Measurements from ENCODE around the gene TMEM129. TPM values are rescaled to one million over a fixed set of nuclear protein-coding genes. Genes with fewer than 3 reads are reported as not detected.

Gene TMEM129
- total and polyA plus RNA-seq, 2 experiments from 2014 or later: 137 to 174 TPM

DNA sequence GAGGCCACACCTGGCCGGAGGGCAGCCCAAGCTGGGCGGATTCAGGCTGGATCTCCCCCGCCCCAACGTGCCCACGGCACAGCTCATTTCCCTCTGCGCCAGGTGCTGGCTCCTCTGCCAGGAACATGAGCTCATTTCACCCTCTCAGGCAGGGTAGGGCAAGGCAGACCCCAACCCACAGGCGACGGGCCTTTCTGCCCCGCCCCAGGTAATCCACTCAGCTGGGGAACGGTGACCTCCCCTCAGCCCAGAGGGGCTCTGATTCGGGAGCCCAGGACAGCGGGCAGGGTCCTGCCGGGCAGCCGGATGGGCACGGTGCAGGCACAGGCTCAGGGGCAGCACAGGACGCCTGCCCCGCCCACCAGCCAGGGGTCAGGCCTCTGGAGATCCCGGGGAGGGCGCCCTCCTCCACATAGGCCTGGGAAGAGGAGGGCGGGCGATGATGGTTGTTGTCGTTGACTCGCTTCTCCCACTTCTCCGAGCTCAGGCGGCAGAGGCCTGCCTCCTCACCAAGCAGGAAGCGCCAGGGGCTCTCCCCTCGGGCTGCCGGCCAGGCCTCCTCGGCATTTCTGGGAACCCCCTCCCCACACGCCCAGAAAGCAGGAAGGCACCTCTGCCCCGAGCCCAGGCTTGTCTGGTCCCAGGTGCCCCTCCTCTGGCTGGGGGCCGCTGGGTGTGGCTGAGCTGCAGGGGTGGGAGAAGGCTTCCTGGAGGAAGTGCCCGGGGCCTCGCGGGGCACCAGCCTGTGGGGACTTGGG, 31.3 kb upstream of the TMEM129 start:
- Histone ChIP-seq H3K4me3 (no peak overlapping the region), H3K27ac (no peak overlapping the region), H3K4me1 (ENCODE audit: low read depth) (peaks cover 11% of the 10 kb centered on the region), H3K27me3 (no peaks in the 10 kb centered on the region), H3K36me3 (no peaks in the 10 kb centered on the region), H3K9me3 (ENCODE audit: low read depth) (no peaks in the 10 kb centered on the region)
- TF ChIP-seq, protein P1, sequence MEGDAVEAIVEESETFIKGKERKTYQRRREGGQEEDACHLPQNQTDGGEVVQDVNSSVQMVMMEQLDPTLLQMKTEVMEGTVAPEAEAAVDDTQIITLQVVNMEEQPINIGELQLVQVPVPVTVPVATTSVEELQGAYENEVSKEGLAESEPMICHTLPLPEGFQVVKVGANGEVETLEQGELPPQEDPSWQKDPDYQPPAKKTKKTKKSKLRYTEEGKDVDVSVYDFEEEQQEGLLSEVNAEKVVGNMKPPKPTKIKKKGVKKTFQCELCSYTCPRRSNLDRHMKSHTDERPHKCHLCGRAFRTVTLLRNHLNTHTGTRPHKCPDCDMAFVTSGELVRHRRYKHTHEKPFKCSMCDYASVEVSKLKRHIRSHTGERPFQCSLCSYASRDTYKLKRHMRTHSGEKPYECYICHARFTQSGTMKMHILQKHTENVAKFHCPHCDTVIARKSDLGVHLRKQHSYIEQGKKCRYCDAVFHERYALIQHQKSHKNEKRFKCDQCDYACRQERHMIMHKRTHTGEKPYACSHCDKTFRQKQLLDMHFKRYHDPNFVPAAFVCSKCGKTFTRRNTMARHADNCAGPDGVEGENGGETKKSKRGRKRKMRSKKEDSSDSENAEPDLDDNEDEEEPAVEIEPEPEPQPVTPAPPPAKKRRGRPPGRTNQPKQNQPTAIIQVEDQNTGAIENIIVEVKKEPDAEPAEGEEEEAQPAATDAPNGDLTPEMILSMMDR (IDR thresholded peaks at IDR 0.05; ENCODE audit: low read depth, low read length): no peak
- DNase-seq (ENCODE audit: low read depth in 1 of 2, low spot score in 1 of 2): peak; percentile 32 to 44

- DNase-seq (ENCODE audit: low read depth in 1 of 2, low spot score in 1 of 2): no peak
- no peaks in the 10 kb centered on the region for H3K27me3 ChIP-seq
- H3K4me3 ChIP-seq: no peak overlapping the region
- TF ChIP-seq, protein P1 (IDR thresholded peaks at IDR 0.05; ENCODE audit: low read depth, low read length): no peak
- peaks cover 11% of the 10 kb centered on the region for H3K4me1 ChIP-seq (ENCODE audit: low read depth)
- no peaks in the 10 kb centered on the region for H3K9me3 ChIP-seq (ENCODE audit: low read depth)
- H3K36me3 ChIP-seq: no peaks in the 10 kb centered on the region
- H3K27ac ChIP-seq: no peak overlapping the region
Measured at GRCh38 chr4:1751919-1752283, 30.8 kb upstream of the TMEM129 start.

DNA sequence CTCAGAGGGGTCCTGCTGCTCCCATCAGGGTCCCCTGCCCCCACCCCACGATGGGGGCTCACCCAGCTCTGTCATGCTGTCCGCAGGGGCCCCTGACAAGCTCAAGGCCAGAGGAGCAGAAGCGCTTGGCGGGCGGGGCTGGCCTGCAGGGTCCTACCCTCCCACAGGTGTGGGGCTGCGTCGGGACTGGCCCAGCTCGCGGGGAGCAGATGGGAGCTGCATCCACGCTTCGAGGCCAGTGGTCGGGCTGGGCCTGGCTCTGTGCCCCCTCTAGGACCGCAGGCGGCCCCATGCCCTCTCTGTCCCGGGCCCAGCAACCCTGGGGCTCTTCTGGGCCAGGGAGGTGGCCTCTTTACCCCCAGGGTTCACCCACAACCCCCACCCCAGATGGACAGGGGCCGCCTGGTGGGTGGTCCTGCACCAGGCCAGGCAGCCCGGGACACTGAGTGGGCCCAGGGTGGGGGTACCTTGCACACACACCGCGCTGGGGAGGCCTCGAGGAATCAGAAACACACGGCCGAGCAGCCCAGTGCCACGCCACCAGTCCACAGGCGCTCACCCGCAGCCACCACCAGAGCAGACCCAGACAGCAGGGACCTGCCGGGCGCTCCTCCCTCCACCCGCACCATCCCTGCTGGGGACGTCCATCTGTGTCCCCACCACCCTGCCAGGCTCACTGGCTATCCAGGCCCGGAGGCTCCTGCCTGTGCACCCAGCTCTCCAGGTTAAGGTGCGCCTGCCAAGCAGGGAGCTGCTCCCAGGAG, 30.2 kb upstream of the TMEM129 start:
- TF ChIP-seq, protein P1 (IDR thresholded peaks at IDR 0.05; ENCODE audit: low read depth, low read length): no peak
- Histone ChIP-seq H3K4me1 (ENCODE audit: low read depth) (peaks cover 11% of the 10 kb centered on the region), H3K27me3 (no peaks in the 10 kb centered on the region), H3K36me3 (no peaks in the 10 kb centered on the region), H3K4me3 (no peak overlapping the region), H3K9me3 (ENCODE audit: low read depth) (no peaks in the 10 kb centered on the region), H3K27ac (no peak overlapping the region)
- DNase-seq (ENCODE audit: low read depth in 1 of 2, low spot score in 1 of 2): no peak

DNA sequence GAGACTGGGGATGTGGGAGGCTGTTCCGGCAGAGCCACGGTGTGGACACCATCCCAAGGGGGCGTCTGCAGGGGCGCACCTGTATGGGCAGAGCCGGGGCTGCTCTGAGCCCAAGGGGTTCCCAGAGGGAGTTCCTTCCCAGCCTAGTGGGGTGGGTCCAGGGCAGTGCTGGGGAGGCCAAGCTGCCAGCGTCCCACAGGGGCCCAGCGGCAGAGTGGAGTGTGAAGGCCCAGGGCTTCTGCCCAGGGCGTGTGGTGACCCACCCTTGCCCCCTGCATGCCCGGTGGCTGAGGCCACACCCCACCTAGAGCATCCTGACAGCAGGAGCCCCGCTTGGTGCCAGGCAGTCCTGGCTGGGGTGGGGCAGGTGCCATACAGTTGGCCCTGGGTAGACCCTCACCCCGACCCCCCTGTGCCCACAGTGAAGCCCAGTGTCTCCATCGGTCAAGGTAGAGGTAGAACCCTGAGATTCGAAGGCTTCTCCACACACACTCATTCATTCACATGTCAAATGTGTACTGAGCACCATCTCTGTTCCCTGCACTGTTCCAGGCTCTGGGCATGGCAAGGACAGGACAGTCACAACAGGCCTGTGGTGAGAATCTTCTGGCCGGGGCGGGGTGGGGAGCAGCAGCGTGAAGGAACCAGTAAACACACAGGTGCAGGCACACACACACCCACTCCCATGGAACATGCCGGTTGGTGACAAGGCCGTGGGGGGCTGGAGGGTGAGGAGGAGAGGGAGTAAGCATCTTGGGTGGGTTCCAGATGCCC, 29.4 kb upstream of the TMEM129 start:
- Histone ChIP-seq H3K27me3 (no peaks in the 10 kb centered on the region), H3K4me1 (ENCODE audit: low read depth) (peaks cover 11% of the 10 kb centered on the region), H3K36me3 (no peaks in the 10 kb centered on the region), H3K4me3 (no peak overlapping the region), H3K27ac (no peak overlapping the region), H3K9me3 (ENCODE audit: low read depth) (no peaks in the 10 kb centered on the region)
- DNase-seq (ENCODE audit: low read depth in 1 of 2, low spot score in 1 of 2): no peak
- TF ChIP-seq, protein P1 (IDR thresholded peaks at IDR 0.05; ENCODE audit: low read depth, low read length): no peak

DNA sequence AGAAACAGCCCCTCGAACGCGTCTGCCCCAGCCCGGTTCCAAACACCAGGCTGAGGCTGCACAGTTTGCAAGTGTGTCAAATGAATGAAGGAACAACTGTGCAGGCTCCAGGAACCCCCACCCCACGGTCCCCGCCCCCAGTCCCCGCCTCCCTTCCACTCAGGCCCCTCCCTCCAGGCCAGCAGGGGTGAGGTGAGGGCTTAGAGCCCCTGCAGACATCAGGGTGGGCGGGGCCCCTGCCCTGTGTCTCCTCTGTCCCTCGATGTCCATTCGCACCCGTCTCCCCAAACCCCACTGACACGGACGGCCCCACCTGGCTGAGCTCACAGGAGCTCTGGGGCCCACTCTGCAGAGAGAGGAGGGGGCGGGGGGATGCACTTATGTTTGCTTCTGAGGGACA, 28.7 kb upstream of the TMEM129 start:
- Histone ChIP-seq H3K27ac (no peak overlapping the region), H3K4me1 (ENCODE audit: low read depth) (peaks cover 11% of the 10 kb centered on the region), H3K36me3 (no peaks in the 10 kb centered on the region), H3K27me3 (no peaks in the 10 kb centered on the region), H3K9me3 (ENCODE audit: low read depth) (no peaks in the 10 kb centered on the region), H3K4me3 (no peak overlapping the region)
- TF ChIP-seq, protein P1 (IDR thresholded peaks at IDR 0.05; ENCODE audit: low read depth, low read length): no peak
- no peak for DNase-seq (ENCODE audit: low read depth in 1 of 2, low spot score in 1 of 2)
